Measurements from ENCODE around the gene INPP5D.

The INPP5D gene

DNA sequence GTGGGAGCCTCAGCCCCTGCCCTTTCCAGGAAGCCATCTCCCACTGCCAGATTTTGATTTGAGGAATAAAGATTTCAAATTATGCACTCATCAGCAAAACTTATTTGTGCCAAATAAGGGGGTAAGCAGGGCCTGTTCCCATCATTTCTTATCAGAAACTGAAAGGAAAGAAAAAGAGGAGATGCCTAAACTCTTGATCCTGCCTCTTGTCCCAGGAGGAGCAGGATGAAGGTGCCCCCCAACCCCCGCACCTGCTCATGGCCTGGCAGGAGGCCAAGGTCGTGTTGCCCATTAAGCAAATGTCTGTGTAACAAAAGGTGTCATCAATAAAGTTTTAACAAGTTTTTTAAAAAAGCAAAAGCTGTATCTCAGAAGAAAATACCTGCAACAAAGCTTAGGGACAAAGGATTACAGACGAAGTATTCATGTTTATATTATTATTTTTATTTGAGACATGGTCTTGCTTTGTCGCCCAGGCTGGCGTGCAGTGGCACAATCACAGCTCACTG lies 80.0 kb downstream of the INPP5D start:
- H3K27ac ChIP-seq (replicated peaks) = no peak overlapping the region
- no peaks in the 10 kb centered on the region for H3K27me3 ChIP-seq (ENCODE audit: insufficient read depth, poor library complexity, severe bottlenecking)
- TF ChIP-seq POLR2AphosphoS5 (IDR thresholded peaks at IDR 0.05; ENCODE audit: low read depth) = no peak
- TF ChIP-seq, protein P1, sequence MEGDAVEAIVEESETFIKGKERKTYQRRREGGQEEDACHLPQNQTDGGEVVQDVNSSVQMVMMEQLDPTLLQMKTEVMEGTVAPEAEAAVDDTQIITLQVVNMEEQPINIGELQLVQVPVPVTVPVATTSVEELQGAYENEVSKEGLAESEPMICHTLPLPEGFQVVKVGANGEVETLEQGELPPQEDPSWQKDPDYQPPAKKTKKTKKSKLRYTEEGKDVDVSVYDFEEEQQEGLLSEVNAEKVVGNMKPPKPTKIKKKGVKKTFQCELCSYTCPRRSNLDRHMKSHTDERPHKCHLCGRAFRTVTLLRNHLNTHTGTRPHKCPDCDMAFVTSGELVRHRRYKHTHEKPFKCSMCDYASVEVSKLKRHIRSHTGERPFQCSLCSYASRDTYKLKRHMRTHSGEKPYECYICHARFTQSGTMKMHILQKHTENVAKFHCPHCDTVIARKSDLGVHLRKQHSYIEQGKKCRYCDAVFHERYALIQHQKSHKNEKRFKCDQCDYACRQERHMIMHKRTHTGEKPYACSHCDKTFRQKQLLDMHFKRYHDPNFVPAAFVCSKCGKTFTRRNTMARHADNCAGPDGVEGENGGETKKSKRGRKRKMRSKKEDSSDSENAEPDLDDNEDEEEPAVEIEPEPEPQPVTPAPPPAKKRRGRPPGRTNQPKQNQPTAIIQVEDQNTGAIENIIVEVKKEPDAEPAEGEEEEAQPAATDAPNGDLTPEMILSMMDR (IDR thresholded peaks at IDR 0.05; ENCODE audit: insufficient read depth, low read length) = no peak
- TF ChIP-seq SPI1 (IDR thresholded peaks at IDR 0.05; ENCODE audit: borderline replicate concordance, low read depth) = no peak
- TF ChIP-seq, protein P2, sequence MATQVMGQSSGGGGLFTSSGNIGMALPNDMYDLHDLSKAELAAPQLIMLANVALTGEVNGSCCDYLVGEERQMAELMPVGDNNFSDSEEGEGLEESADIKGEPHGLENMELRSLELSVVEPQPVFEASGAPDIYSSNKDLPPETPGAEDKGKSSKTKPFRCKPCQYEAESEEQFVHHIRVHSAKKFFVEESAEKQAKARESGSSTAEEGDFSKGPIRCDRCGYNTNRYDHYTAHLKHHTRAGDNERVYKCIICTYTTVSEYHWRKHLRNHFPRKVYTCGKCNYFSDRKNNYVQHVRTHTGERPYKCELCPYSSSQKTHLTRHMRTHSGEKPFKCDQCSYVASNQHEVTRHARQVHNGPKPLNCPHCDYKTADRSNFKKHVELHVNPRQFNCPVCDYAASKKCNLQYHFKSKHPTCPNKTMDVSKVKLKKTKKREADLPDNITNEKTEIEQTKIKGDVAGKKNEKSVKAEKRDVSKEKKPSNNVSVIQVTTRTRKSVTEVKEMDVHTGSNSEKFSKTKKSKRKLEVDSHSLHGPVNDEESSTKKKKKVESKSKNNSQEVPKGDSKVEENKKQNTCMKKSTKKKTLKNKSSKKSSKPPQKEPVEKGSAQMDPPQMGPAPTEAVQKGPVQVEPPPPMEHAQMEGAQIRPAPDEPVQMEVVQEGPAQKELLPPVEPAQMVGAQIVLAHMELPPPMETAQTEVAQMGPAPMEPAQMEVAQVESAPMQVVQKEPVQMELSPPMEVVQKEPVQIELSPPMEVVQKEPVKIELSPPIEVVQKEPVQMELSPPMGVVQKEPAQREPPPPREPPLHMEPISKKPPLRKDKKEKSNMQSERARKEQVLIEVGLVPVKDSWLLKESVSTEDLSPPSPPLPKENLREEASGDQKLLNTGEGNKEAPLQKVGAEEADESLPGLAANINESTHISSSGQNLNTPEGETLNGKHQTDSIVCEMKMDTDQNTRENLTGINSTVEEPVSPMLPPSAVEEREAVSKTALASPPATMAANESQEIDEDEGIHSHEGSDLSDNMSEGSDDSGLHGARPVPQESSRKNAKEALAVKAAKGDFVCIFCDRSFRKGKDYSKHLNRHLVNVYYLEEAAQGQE (IDR thresholded peaks at IDR 0.05; ENCODE audit: insufficient replicate concordance, low read depth) = no peak
- no peak for TF ChIP-seq GABPA (IDR thresholded peaks at IDR 0.05; ENCODE audit: low read depth)
- no peak for DNase-seq (ENCODE audit: low read depth in 1 of 2, low spot score in 1 of 2)
- H3K4me3 ChIP-seq (replicated peaks; ENCODE audit: insufficient read depth, low read length) = no peak overlapping the region

DNA sequence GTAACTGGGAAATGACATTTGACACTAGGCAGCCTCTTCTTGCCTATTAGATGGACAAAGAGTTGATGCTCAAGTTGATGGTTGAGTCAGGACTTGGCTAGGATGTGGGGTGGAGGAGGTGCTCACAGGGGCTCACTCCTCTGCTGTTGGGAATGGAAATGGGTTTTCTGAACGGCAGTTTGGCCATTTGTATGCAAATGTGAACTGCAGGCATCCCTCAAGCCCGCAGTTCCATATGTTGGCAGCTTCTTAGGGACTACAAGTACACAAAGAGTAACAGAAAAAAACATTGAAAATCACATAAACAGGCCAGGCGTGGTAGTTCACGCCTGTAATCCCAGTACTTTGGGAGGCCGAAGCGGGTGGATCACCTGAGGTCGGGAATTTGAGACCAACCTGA lies 80.8 kb downstream of the INPP5D start:
- Histone ChIP-seq H3K27ac (replicated peaks) (no peak overlapping the region), H3K27me3 (ENCODE audit: insufficient read depth, poor library complexity, severe bottlenecking) (no peaks in the 10 kb centered on the region), H3K4me3 (replicated peaks; ENCODE audit: insufficient read depth, low read length) (no peak overlapping the region)
- no peak for TF ChIP-seq SPI1 (IDR thresholded peaks at IDR 0.05; ENCODE audit: borderline replicate concordance, low read depth)
- TF ChIP-seq, protein P1 (IDR thresholded peaks at IDR 0.05; ENCODE audit: insufficient read depth, low read length) = no peak
- TF ChIP-seq, protein P2 (IDR thresholded peaks at IDR 0.05; ENCODE audit: insufficient replicate concordance, low read depth) = no peak
- no peak for TF ChIP-seq GABPA (IDR thresholded peaks at IDR 0.05; ENCODE audit: low read depth)
- no peak for TF ChIP-seq POLR2AphosphoS5 (IDR thresholded peaks at IDR 0.05; ENCODE audit: low read depth)
- DNase-seq (ENCODE audit: low read depth in 1 of 2, low spot score in 1 of 2) = no peak

DNA sequence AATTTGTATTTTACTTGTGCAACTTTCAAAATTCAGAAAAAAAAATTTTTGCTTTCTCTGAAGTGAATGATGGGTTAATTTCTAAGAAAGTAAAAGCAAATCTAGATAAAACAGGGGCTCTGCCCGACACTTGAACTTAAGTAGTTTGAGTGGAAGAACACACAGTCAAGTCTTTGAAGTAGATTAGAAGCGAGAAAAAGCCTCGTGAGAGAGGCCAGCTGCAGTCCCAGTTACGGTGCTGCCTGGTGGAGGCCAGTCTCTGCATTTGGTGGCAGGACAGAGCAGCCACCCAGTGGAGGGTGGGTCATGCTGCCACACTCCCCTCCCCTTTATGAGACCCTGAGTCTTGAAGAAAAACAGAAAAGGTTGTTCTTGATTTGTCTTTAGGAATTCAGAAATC lies 81.8 kb downstream of the INPP5D start:
- DNase-seq (ENCODE audit: low read depth in 1 of 2, low spot score in 1 of 2) = no peak
- TF ChIP-seq, protein P1 (IDR thresholded peaks at IDR 0.05; ENCODE audit: insufficient read depth, low read length) = no peak
- TF ChIP-seq, protein P2 (IDR thresholded peaks at IDR 0.05; ENCODE audit: insufficient replicate concordance, low read depth) = no peak
- no peak for TF ChIP-seq SPI1 (IDR thresholded peaks at IDR 0.05; ENCODE audit: borderline replicate concordance, low read depth)
- no peak for TF ChIP-seq GABPA (IDR thresholded peaks at IDR 0.05; ENCODE audit: low read depth)
- TF ChIP-seq POLR2AphosphoS5 (IDR thresholded peaks at IDR 0.05; ENCODE audit: low read depth) = no peak
- Histone ChIP-seq H3K27ac (replicated peaks) (no peak overlapping the region), H3K27me3 (ENCODE audit: insufficient read depth, poor library complexity, severe bottlenecking) (no peaks in the 10 kb centered on the region), H3K4me3 (replicated peaks; ENCODE audit: insufficient read depth, low read length) (no peak overlapping the region)

Data from HL-60 (cell line).